SH-SY5Y (cell line): Measurements from ENCODE around the gene PAX3.

Experiments used
- GATA2 ChIP-seq: IDR thresholded peaks from 2 replicates; pipeline ENCODE4 v1.6.1; 2011; ENCODE audit warnings: mild to moderate bottlenecking, low read depth, low read length
- GATA3 ChIP-seq: IDR thresholded peaks from 2 replicates; pipeline ENCODE4 v1.6.1; 2011; ENCODE audit warnings: low read depth, mild to moderate bottlenecking, low read length, moderate library complexity

DNA sequence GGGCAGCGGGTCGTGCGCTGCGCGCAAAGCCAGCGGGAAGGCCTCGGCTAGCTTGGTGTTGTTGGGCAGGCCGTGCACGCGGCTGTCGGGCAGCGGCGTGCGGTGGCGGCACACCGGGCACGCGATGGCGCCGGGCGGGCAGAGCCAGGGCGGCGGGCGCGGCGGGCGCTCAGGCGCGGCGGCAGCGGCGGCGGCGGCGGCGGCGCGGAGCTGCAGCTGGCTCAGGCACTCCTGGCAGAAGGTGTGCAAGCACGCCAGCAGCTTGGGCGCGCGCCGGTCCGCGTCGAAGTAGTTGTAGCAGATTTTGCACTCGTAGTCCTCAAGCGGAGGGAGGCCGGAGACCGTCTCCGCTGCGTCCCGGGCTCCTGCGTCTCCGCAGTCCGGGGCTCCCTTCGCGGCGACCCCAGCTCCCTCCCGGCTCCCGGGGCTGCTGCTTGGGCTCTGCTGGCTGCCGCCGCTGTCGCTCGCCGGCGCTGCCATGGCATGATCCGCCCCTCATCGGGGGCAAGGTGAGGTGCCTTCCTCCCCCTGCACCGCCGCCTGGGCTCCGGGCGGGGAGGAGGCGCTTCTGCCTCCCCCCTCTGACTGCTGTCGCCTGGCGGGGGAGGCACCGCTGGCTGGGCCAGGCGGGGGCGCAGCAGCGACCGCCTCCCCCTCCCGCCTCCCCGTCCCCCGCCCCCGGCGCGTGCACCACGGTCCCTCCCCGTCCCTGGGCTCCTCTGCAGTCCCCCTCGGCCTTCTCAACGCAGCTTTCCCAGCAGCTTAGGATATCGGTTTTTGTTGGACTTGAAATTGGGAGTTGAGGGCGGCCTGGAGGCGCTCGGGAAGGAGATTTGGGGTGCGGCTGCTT lies 21.0 kb upstream of the PAX3 start:
- no peak for TF ChIP-seq GATA3
- no peak for TF ChIP-seq GATA2
